Raji (cell line): ENCODE results near the gene SERAC1.

Experiments used
- POLR2A ChIP-seq: IDR thresholded peaks from 2 replicates; pipeline ENCODE4 v1.6.1; 2011; ENCODE audit warnings: low read depth, low read length, control low read depth; ENCODE audit not compliant: insufficient read depth

Gene SERAC1

GRCh38 chr6:158174514-158174913 lies 6.5 kb upstream of the SERAC1 start:
- no peak for TF ChIP-seq POLR2A

- TF ChIP-seq POLR2A = no peak
Measured at GRCh38 chr6:158174024-158174423, 6.0 kb upstream of the SERAC1 start.

GRCh38 chr6:158172001-158172400 lies 3.9 kb upstream of the SERAC1 start:
- no peak for TF ChIP-seq POLR2A

GRCh38 chr6:158170656-158171081 lies 2.6 kb upstream of the SERAC1 start:
- TF ChIP-seq POLR2A = no peak

- TF ChIP-seq POLR2A = no peak
Measured at GRCh38 chr6:158165919-158166416, 2.1 kb downstream of the SERAC1 start.

- TF ChIP-seq POLR2A = no peak
Measured at GRCh38 chr6:158164579-158165170, 3.4 kb downstream of the SERAC1 start.

- TF ChIP-seq POLR2A = no peak
Measured at GRCh38 chr6:158161566-158162254, 6.4 kb downstream of the SERAC1 start.

GRCh38 chr6:158160932-158161539 lies 7.0 kb downstream of the SERAC1 start:
- TF ChIP-seq POLR2A = no peak

- TF ChIP-seq POLR2A = no peak
Measured at GRCh38 chr6:158158748-158159147, 9.3 kb downstream of the SERAC1 start.

GRCh38 chr6:158158123-158158522 lies 9.9 kb downstream of the SERAC1 start:
- no peak for TF ChIP-seq POLR2A

GRCh38 chr6:158157064-158157764 lies 10.8 kb downstream of the SERAC1 start:
- no peak for TF ChIP-seq POLR2A

GRCh38 chr6:158154816-158155215 lies 13.2 kb downstream of the SERAC1 start:
- no peak for TF ChIP-seq POLR2A

GRCh38 chr6:158153576-158153975 lies 14.5 kb downstream of the SERAC1 start:
- no peak for TF ChIP-seq POLR2A

- TF ChIP-seq POLR2A = no peak
Measured at GRCh38 chr6:158152659-158153058, 15.4 kb downstream of the SERAC1 start.

- no peak for TF ChIP-seq POLR2A
Measured at GRCh38 chr6:158150701-158151100, 17.4 kb downstream of the SERAC1 start.
